ENCODE measurements around the gene CCT4.

- TF ChIP-seq CTCF (conservative IDR thresholded peaks at IDR 0.05 in 1 of 2, IDR thresholded peaks at IDR 0.05 in 1 of 2; ENCODE audit: low read depth in 1 of 2, low read length in 2 of 2) (no peak), EZH2 (IDR thresholded peaks at IDR 0.05; ENCODE audit: low read length, missing control alignments) (no peak)
Observed at GRCh38 chr2:61834893-61835292, 53.6 kb downstream of the CCT4 start.

Data from fibroblast of lung (primary cell).